ENCODE measurements around the gene RPL6.

DNA sequence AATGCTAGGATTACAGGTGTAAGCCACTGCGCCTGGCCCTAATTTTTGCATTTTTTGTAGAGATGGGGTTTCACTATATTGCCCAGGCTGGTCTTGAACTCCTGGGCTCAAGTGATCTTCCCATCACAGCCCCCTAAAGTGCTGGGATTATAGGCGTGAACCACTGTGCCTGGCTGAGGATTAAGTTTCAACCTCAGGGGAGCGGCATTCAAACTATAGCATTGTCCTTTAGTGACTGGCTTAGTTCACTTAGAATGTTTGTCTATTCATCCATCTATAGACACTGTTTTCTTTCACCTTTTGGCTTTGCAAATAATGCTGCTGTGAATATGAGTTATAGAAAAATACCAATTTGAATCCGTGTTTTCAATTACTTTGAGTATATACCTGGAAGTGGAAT, 34.5 kb upstream of the RPL6 start:
- TF ChIP-seq, protein P1, sequence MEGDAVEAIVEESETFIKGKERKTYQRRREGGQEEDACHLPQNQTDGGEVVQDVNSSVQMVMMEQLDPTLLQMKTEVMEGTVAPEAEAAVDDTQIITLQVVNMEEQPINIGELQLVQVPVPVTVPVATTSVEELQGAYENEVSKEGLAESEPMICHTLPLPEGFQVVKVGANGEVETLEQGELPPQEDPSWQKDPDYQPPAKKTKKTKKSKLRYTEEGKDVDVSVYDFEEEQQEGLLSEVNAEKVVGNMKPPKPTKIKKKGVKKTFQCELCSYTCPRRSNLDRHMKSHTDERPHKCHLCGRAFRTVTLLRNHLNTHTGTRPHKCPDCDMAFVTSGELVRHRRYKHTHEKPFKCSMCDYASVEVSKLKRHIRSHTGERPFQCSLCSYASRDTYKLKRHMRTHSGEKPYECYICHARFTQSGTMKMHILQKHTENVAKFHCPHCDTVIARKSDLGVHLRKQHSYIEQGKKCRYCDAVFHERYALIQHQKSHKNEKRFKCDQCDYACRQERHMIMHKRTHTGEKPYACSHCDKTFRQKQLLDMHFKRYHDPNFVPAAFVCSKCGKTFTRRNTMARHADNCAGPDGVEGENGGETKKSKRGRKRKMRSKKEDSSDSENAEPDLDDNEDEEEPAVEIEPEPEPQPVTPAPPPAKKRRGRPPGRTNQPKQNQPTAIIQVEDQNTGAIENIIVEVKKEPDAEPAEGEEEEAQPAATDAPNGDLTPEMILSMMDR (IDR thresholded peaks at IDR 0.05) = no peak
- TF ChIP-seq POLR2A (IDR thresholded peaks at IDR 0.05) (no peak), POLR2AphosphoS5 (IDR thresholded peaks at IDR 0.05) (no peak)
